ENCODE results near the gene IL21R.
"Not testable (repeated sequence)": the region's sequence is repeated elsewhere in the genome, so short reads cannot be mapped to it uniquely, and the experiment has no call there.

IL21R gene

GRCh38 chr16:27421961-27422740, 20.2 kb downstream of the IL21R start:
- no peak for FAIRE-seq
- no peak for DNase-seq (ENCODE audit: extremely low spot score, insufficient read length, low read depth)

GRCh38 chr16:27424772-27425498, 23.0 kb downstream of the IL21R start:
- FAIRE-seq (no peak), DNase-seq (ENCODE audit: extremely low spot score, insufficient read length, low read depth) (no peak)

GRCh38 chr16:27425961-27426360, 24.0 kb downstream of the IL21R start:
- FAIRE-seq = peak; percentile 12
- DNase-seq (ENCODE audit: extremely low spot score, insufficient read length, low read depth) = no peak

GRCh38 chr16:27426423-27427408, 24.7 kb downstream of the IL21R start:
- peak; percentile 99 for FAIRE-seq

GRCh38 chr16:27427538-27427937, 25.6 kb downstream of the IL21R start:
- FAIRE-seq = no peak

More at GRCh38 chr16:27426423-27427408, 24.7 kb downstream of the IL21R start:
- DNase-seq (ENCODE audit: extremely low spot score, insufficient read length, low read depth) = peak; percentile 69

GRCh38 chr16:27428026-27428785, 26.2 kb downstream of the IL21R start:
- FAIRE-seq = no peak
- no peak for DNase-seq (ENCODE audit: extremely low spot score, insufficient read length, low read depth)

More at GRCh38 chr16:27427538-27427937, 25.6 kb downstream of the IL21R start:
- DNase-seq (ENCODE audit: extremely low spot score, insufficient read length, low read depth) = no peak

GRCh38 chr16:27429330-27429871, 27.4 kb downstream of the IL21R start:
- DNase-seq (ENCODE audit: extremely low spot score, insufficient read length, low read depth) (no peak), FAIRE-seq (no peak)

GRCh38 chr16:27429981-27430441, 28.0 kb downstream of the IL21R start:
- FAIRE-seq (no peak), DNase-seq (ENCODE audit: extremely low spot score, insufficient read length, low read depth) (no peak)

- FAIRE-seq (no peak), DNase-seq (ENCODE audit: extremely low spot score, insufficient read length, low read depth) (no peak)
These were observed 28.5 kb downstream of the IL21R start for GRCh38 chr16:27430512-27430911.

GRCh38 chr16:27430923-27431484, 29.0 kb downstream of the IL21R start:
- DNase-seq (ENCODE audit: extremely low spot score, insufficient read length, low read depth) = no peak

GRCh38 chr16:27431773-27432532, 30.0 kb downstream of the IL21R start:
- DNase-seq (ENCODE audit: extremely low spot score, insufficient read length, low read depth) (no peak), FAIRE-seq (no peak)

More at GRCh38 chr16:27430923-27431484, 29.0 kb downstream of the IL21R start:
- FAIRE-seq = peak; percentile 77

- no peak for FAIRE-seq
These were observed 30.6 kb downstream of the IL21R start for GRCh38 chr16:27432558-27432957.

GRCh38 chr16:27433191-27433590, 31.2 kb downstream of the IL21R start:
- FAIRE-seq; DNase-seq (ENCODE audit: extremely low spot score, insufficient read length, low read depth): not testable (repeated sequence)

More at GRCh38 chr16:27432558-27432957, 30.6 kb downstream of the IL21R start:
- no peak for DNase-seq (ENCODE audit: extremely low spot score, insufficient read length, low read depth)

- DNase-seq (ENCODE audit: extremely low spot score, insufficient read length, low read depth) (no peak), FAIRE-seq (no peak)
These were observed 31.7 kb downstream of the IL21R start for GRCh38 chr16:27433636-27434035.

GRCh38 chr16:27434141-27435051, 32.4 kb downstream of the IL21R start:
- DNase-seq (ENCODE audit: extremely low spot score, insufficient read length, low read depth) = no peak
- FAIRE-seq = no peak

GRCh38 chr16:27435146-27435545, 33.2 kb downstream of the IL21R start:
- DNase-seq (ENCODE audit: extremely low spot score, insufficient read length, low read depth); FAIRE-seq: not testable (repeated sequence)

GRCh38 chr16:27436065-27436464, 34.1 kb downstream of the IL21R start:
- FAIRE-seq (no peak), DNase-seq (ENCODE audit: extremely low spot score, insufficient read length, low read depth) (no peak)

All from GM18507 (cell line).